Uterus (tissue), 4 donors: ENCODE results near the gene CNST. TPM values are rescaled to one million over a fixed set of nuclear protein-coding genes. Genes with fewer than 3 reads are reported as not detected.

Experiments
- small RNA-seq: library from RNA; depleted of rRNA; stranded (forward); fragments of <200 nt; gene quantifications from one replicate; pipeline ENCODE3, GENCODE V24; 2016
- total RNA-seq, 4 donors: library from RNA; depleted of rRNA in 3 of 4; stranded (reverse); fragments of >200 nt in 3 of 4; gene quantifications; one replicate each; pipeline versions ENCODE4 v1.1.0 to v1.2.4, GENCODE V29; 2014 to 2023
- donor health status: DM: yes; HTN: yes; CAD: no.

CNST gene
- total RNA-seq, 4 donors from 2014 or later, result 19.7 to 31.0 (median 29.2) TPM

Small RNA genes within 50 kb of the gene (small RNA-seq; reads per million reads assigned to genes)
- not detected for gene AL356583.2
- not detected for gene AL591623.2

Other genes with a start within 250 kb of the CNST start
- gene SMYD3, start 59.2 kb upstream of the CNST start, total RNA-seq, result 10 to 100 TPM; 10.5 to 36.4 (median 22.5) TPM
- 10 to 100 TPM in 1 of 4 donors, 1 to 10 TPM in 3; 3.5 to 25.0 (median 8.8) TPM for gene TFB2M, start 195 bp upstream of the CNST start, total RNA-seq
- 10 to 100 TPM; 12.9 to 53.4 (median 22.1) TPM for gene SCCPDH, start 158.0 kb downstream of the CNST start, total RNA-seq